Epithelial cell of esophagus (primary cell): ENCODE results near the gene GDF10.

Experiments used
- DNase-seq: peaks from one replicate; pipeline ENCODE4 v3.0.0; 2010; ENCODE audit warnings: low read depth
- H3K4me3 ChIP-seq: 2 replicates; pipeline ENCODE4 v1.5.1; 2011; ENCODE audit warnings: mild to moderate bottlenecking, low read length, control low read depth
- TF ChIP-seq, protein P1 (sequence below): IDR thresholded peaks from 2 replicates; pipeline ENCODE4 v1.5.1; 2011; ENCODE audit warnings: low read depth, mild to moderate bottlenecking, low read length, control low read depth, inconsistent platforms; ENCODE audit not compliant: insufficient read depth; ENCODE audit errors: missing control alignments

The GDF10 gene

GRCh38 chr10:47335906-47336305 lies 35.9 kb downstream of the GDF10 start:
- TF ChIP-seq, protein P1, sequence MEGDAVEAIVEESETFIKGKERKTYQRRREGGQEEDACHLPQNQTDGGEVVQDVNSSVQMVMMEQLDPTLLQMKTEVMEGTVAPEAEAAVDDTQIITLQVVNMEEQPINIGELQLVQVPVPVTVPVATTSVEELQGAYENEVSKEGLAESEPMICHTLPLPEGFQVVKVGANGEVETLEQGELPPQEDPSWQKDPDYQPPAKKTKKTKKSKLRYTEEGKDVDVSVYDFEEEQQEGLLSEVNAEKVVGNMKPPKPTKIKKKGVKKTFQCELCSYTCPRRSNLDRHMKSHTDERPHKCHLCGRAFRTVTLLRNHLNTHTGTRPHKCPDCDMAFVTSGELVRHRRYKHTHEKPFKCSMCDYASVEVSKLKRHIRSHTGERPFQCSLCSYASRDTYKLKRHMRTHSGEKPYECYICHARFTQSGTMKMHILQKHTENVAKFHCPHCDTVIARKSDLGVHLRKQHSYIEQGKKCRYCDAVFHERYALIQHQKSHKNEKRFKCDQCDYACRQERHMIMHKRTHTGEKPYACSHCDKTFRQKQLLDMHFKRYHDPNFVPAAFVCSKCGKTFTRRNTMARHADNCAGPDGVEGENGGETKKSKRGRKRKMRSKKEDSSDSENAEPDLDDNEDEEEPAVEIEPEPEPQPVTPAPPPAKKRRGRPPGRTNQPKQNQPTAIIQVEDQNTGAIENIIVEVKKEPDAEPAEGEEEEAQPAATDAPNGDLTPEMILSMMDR = no peak
- no peak overlapping the region for H3K4me3 ChIP-seq
- DNase-seq = no peak

DNA sequence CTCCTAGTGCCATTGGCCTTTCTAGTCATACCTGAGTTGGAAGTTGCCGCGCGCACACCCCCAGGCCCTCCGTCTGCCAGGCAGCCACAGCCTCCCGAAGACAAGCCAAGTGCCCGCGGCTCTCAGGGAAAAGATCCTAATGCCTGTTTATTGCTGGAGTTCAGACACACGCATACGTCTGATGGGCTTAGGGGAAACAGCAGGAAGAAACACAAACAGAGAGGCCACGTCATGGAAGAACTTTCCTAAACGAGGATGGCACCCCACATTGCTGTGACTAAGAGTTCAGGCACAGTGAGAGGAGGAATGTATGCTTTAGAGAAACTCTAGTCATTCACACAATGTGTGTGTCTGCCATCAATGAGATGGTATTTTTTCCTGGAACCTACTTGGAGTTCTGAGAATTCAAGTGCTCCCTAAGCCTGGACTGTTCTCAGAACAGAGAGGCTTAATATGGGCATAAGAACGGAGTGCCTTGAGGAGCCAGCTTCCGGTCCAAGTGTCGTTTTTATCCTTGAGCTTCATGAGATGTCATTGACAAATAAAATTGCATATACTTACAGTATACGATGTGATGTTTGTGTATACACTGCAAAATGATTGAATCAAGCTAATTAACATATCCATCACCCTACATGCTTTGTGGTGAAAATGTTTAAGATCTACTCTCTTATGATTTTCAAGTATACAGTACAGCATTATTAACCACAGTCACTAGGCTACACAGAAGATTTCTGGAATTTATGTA lies 36.6 kb downstream of the GDF10 start:
- no peak overlapping the region for H3K4me3 ChIP-seq
- no peak for DNase-seq
- TF ChIP-seq, protein P1 = no peak

DNA sequence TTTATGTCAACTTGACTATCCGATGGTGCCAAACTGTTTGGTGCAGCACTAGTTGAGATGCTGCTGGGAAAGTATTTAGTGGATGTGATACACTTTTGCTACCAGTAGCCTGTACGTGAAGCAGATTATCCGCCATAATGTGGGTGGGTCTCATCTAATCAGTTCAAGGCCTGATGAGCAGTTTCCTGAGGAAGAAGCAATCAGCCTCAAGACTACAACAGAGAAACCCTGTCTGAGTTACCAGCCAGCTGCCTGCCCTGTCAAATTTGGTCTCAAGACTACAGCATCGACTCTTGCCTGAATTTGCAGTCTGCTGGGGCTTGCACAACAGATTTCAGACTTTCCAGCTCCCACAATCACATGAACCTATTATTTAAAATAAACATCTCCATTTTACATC lies 37.3 kb downstream of the GDF10 start:
- TF ChIP-seq, protein P1 = no peak
- no peak overlapping the region for H3K4me3 ChIP-seq
- DNase-seq = no peak

GRCh38 chr10:47339186-47339735 lies 39.3 kb downstream of the GDF10 start:
- no peak overlapping the region for H3K4me3 ChIP-seq
- DNase-seq = no peak
- TF ChIP-seq, protein P1 = no peak

GRCh38 chr10:47339759-47340607 lies 40.0 kb downstream of the GDF10 start:
- DNase-seq = no peak
- TF ChIP-seq, protein P1 = no peak
- no peak overlapping the region for H3K4me3 ChIP-seq

GRCh38 chr10:47340608-47341170 lies 40.7 kb downstream of the GDF10 start:
- TF ChIP-seq, protein P1 = peak; percentile 98
- H3K4me3 ChIP-seq = no peak overlapping the region
- DNase-seq = peak; percentile 75
